ENCODE results near the gene TMEM271.

The TMEM271 gene

GRCh38 chr4:535181-535923 lies 40.7 kb downstream of the TMEM271 start:
- DNase-seq = no peak

- no peak for DNase-seq
Measured at GRCh38 chr4:534576-535151, 41.4 kb downstream of the TMEM271 start.

GRCh38 chr4:534101-534575 lies 42.0 kb downstream of the TMEM271 start:
- DNase-seq = no peak

- DNase-seq = no peak
Measured at GRCh38 chr4:533318-534100, 42.6 kb downstream of the TMEM271 start.

GRCh38 chr4:532588-533317 lies 43.3 kb downstream of the TMEM271 start:
- no peak for DNase-seq

GRCh38 chr4:531721-532565 lies 44.2 kb downstream of the TMEM271 start:
- no peak for DNase-seq

GRCh38 chr4:531076-531475 lies 45.0 kb downstream of the TMEM271 start:
- DNase-seq = no peak

GRCh38 chr4:530017-530781 lies 45.9 kb downstream of the TMEM271 start:
- no peak for DNase-seq

- DNase-seq = no peak
Measured at GRCh38 chr4:529563-529962, 46.5 kb downstream of the TMEM271 start.

- DNase-seq = no peak
Measured at GRCh38 chr4:528835-529234, 47.3 kb downstream of the TMEM271 start.

- no peak for DNase-seq
Measured at GRCh38 chr4:528296-528695, 47.8 kb downstream of the TMEM271 start.

- no peak for DNase-seq
Measured at GRCh38 chr4:526971-527460, 49.1 kb downstream of the TMEM271 start.

- DNase-seq = no peak
Measured at GRCh38 chr4:526189-526909, 49.7 kb downstream of the TMEM271 start.

GRCh38 chr4:525660-526059 lies 50.4 kb downstream of the TMEM271 start:
- no peak for DNase-seq

- DNase-seq = no peak
Measured at GRCh38 chr4:524196-524595, 51.9 kb downstream of the TMEM271 start.
